Inflammatory macrophage (primary cell): Measurements from ENCODE around the gene FLRT3.

Source experiments
- DNase-seq, 2 donors: peaks; one replicate each; pipeline ENCODE4 v3.0.0-alpha.2; 2020 to 2022

FLRT3 gene

DNA sequence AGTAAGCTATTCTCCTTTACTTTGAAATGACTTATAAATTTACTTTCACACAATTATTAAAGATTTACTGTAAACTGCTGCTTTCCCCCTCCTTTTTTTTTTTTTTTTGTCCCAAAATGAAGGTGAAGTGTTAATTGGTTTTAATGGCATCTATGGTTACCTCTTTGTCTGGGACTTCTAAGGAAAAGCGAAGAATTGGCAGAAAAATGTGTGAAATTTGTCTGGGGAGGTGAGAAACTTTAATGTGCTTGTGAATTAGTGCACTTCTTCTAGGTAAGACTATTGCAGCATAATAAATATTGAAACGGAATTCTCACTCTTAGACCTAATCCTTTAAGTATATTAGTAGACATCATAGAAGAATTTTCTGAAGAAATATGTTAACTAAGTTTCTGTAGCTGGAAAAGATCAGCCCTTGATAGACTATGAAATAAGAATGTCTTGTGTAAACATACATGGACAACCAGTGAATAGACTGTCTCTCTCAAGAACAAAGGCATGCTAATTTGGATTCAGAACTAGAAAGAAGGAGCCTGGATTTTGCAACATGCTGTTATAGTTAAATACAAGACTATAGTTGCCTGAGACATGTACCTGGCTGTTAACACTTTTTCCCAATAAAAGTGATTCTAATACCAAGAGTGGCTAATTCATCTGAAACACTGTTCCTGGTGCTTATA, 23.9 kb downstream of the FLRT3 start:
- DNase-seq, result no peak

- no peak for DNase-seq
Measured at GRCh38 chr20:14312001-14312400, 25.4 kb downstream of the FLRT3 start.

DNA sequence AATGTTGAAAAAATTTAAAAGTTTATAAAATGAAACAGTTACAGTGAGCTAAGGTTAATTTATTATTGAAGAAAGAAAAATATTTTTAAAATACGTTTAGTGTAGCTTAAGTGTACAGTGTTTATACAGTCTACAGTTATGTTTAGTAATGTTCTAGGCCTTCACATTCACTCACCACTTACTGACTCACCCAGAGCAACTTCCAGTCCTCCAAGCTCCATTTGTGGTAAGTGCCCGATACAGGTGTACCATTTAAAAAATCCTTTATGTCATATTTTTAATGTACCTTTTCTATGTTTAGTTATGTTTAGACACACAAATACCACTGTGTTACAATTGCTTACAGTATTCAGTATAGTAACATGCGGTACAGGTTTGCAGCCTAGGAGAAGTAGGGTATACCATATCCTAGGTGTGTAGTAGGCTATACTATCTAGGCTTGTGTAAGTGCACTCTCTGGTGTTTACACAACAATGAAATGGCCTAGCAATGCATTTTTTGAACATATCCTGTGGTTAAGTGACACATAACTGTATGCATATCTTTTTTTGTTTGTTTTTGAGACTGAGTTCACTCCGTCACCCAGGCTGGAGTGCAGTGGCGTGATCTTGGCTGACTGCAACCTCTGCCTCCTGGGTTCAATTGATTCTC, 26.3 kb downstream of the FLRT3 start:
- no peak for DNase-seq

DNA sequence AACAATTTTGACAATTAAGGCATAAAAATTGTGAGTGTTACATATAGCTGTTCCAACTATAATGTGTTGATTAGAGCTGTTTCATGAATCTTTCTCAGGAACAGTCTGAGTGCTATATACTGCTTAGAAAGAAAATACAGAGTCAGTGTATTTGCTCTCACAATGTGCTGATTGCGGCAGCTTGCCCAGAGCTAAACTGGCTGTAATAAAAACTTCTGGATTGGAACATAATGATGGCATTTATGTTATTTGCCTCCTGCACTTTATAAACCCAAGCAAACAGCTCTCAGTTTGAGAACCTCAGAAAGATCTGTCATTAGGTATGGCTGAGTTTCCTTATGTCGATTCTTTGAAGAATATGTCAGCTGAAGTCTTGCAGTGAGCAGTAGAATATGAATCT, 29.5 kb downstream of the FLRT3 start:
- no peak for DNase-seq

DNA sequence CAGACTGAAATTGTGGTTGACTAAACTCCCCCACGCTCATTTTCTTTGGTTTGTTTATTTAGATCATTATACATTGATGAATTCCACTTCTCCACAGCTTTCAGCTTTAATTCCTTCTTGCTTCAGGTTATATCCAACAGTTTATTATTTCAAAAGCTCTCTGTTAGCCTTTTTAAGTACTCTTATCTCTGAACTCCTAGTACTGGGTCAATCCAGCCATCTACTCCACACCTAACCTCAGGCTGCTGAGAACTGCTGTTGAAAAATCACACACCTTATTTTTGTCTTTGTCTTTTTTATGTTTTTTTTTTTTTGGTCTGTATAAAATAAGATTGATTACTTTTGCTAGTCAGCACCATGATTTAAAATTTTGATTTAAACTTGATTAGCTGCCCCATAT, 32.9 kb downstream of the FLRT3 start:
- DNase-seq, result no peak

DNA sequence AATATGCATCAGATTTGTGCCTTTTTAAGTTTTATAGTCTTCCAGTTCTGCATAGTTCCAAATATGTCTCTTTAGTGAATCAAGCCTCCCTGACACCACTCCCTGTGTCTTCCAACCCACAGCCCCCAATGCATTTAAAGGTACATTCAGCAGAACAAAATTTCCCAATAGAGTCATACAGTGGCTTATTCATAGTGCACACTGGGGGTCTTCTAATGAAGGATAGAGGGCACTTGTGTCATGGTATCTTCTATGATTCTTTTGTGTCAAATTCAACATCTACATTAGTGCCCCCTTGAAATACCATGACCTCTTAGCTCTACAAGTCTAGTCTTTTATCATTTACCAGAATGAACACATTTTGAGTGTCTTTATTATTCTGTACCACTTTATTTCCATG, 33.8 kb downstream of the FLRT3 start:
- DNase-seq, result no peak

- DNase-seq, result no peak
Measured at GRCh38 chr20:14303106-14303505, 34.3 kb downstream of the FLRT3 start.

DNA sequence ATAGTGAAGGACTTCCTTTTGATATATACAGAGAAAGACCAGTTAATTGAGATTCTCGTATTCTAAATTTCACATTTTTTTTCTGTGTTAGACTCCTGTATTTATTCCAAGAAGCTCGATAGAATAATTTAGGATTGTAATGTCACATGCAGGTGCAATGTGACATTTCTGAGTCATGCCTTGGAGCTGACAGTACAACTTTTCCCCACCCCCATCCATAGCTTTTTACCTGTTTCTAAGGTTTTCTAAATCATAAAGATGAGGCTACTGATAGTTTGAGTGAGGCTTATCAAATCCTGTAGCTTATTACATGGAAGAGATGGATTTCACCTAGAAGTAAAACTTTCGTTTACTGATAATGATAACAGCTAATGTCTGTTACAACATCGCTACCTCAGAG, 37.6 kb downstream of the FLRT3 start:
- DNase-seq, result no peak

DNA sequence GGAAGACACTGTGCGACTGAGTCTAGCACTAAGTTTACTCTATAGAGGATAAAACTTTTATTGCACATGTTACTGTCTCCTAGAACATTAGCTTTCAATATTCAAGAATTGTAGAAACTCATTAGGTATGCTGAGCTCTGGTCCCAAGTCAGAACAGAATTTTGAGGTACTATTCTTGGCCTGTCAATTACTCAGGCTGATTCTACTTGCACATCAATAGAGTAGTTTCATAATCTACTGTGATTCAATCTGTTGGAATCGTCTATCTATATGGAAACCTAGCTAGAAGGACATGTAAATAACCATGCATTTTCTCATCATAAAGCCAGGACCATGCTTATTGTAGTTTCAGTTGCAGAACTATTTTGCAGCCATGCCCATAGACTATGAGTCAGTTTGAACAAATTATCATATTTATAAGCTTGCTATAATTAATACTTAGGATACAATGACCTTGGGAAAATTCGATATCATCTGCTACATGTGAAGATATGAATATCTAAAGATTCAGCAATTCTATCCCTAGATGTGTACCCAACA, 41.6 kb downstream of the FLRT3 start:
- no peak for DNase-seq

GRCh38 chr20:14295238-14295637, 42.2 kb downstream of the FLRT3 start:
- DNase-seq, result no peak

DNA sequence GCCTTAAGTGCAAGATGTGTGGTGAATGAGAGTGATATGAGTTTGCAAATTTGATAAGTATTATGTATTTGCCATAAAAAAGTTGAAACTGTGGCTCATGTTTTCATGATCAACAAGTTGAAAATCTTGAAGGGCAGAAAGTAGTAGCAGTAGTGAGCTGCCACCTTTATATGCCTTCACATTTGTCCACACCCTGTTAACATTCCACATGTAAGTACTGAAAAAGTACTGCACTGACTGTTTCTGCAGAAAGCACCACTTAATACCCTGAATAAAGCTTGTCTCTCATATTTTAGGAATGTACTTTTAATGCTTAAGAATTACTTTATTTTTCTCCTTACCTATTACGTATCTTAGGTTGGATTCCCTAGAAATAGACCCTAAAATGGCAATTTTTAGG, 45.9 kb downstream of the FLRT3 start:
- no peak for DNase-seq

DNA sequence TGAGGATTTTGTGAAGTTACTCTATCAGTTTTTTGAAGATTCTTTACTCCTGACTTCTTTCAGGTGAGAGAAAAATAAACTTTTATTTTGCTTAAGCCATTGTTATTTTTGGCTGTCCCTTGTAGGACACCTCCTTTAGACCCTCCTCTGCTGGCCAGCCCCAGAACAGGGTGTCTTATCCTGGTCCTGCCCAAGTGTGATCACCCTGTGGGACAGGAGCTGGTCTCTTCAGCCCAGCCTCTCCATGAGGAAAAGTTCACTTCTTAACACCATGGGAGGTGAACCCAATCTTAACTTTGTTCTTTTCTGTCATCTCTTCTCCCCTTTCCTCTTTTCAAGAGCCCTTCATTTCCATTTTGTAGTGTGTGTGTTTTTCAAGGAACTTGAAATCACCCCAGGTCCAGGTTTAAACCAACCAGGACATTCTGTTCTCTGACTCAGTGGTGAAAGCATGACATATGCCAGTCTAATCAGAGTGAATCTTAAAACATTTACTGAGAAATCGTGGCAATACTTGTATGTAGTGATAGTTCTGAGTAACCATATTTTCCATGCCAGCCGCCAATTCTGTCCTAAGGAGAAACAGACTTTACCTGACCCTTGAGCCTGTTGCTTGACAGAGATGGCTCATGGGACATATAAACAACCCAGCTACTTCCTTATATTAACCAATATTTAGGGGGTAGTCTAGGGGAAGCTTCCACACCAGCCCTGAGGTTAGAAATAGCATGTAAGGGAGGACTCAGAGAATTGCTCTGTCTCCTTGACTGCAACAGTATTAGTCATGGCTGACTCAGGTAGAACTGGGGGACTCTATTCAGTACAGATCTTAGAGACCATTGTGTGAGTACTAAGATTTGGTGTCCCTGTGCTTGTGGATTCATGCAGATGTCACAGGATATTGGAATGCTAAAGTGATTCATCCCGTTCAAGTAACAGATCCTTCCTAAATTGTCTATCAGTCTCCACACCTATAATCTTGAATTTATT, 48.8 kb downstream of the FLRT3 start:
- DNase-seq, result no peak

DNA sequence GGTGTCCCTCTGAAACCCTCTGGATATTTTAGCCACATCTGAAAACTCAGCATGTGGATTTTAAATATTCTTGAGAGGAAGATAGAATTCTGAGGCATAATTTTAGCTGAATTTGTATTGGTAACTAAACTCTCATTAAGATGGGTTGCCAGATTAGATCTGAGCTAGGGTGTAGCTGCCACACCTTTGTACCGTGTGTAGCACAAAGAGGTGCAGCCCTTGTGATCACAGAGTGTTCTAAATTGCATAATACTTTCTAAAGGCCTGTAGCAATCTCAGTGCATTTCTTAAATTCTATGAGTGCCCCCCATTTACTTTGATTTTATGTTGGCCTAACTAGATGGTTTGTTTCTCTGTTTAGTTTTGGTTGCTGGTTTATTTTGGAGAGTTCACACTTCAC, 53.0 kb downstream of the FLRT3 start:
- no peak for DNase-seq

DNA sequence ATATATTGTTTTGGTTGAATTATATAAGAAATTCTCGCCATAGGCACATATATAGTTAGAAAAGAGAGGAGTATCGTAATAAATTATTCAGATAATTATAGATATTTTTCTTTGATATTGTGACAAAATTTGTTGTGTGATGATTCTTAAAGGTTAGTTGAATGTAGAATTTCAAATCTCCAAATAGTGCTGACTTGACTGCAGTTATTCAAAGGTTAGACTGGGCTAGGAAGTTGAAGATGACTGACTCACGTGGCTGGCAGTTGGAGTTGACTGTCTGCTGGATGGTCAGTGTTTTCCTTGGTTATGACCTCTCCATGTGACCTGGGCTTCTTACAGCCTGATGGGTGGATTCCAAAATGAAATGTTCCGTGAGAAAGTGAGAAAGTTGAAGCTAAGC, 55.3 kb downstream of the FLRT3 start:
- no peak for DNase-seq
